DND-41 (cell line): Measurements from ENCODE around the gene VBP1.

Experiments
- ATAC-seq: fragments of 200-7000 bp; cut with Tn5 transposase; 3 replicates; pipeline ENCODE4 v1.9.1; 2021; ENCODE audit warnings: low read depth; ENCODE audit not compliant: insufficient read depth
- DNase-seq: peaks from one replicate; pipeline ENCODE4 v3.0.0-alpha.2; 2020
- H2AFZ ChIP-seq: 2 replicates; pipeline ENCODE4 v1.6.0; 2012; ENCODE audit warnings: low read depth, low read length
- H3K27ac ChIP-seq: 2 replicates; pipeline ENCODE4 v1.5.1; 2012; ENCODE audit warnings: low read length, inconsistent platforms
- H3K27me3 ChIP-seq: fragments of 200-600 bp; sonication (generic); 2 replicates; pipeline ENCODE4 v1.6.0; 2012; ENCODE audit warnings: low read length, mild to moderate bottlenecking, inconsistent platforms; ENCODE audit not compliant: insufficient read depth, poor library complexity
- H3K36me3 ChIP-seq: 2 replicates; pipeline ENCODE4 v1.5.1; 2012; ENCODE audit warnings: low read length, inconsistent platforms; ENCODE audit not compliant: insufficient read depth
- H3K4me1 ChIP-seq: 2 replicates; pipeline ENCODE4 v1.5.1; 2012; ENCODE audit warnings: mild to moderate bottlenecking, low read length; ENCODE audit not compliant: insufficient read depth
- H3K4me2 ChIP-seq: 2 replicates; pipeline ENCODE4 v1.6.0; 2012; ENCODE audit warnings: mild to moderate bottlenecking, moderate library complexity, low read length, inconsistent platforms; ENCODE audit not compliant: insufficient read depth
- H3K4me3 ChIP-seq, 2 experiments: fragments of 200-600 bp in 1 of 2; shearing (Covaris generic) in 1 of 2; 2 replicates each; pipeline ENCODE4 v1.5.1; 2012 to 2016; ENCODE audit warnings: inconsistent platforms in 2 of 2, low read length in 2 of 2, mild to moderate bottlenecking in 2 of 2, low read depth in 1 of 2, moderate library complexity in 1 of 2
- H3K79me2 ChIP-seq: 2 replicates; pipeline ENCODE4 v1.6.0; 2012; ENCODE audit warnings: low read length, inconsistent platforms; ENCODE audit not compliant: insufficient read depth
- H3K9ac ChIP-seq: 2 replicates; pipeline ENCODE4 v1.6.0; 2012; ENCODE audit warnings: low read depth, mild to moderate bottlenecking, inconsistent platforms, low read length, moderate library complexity
- H3K9me3 ChIP-seq: 2 replicates; pipeline ENCODE4 v1.5.1; 2012; ENCODE audit warnings: low read length, moderate library complexity, mild to moderate bottlenecking, inconsistent platforms; ENCODE audit not compliant: insufficient read depth, severe bottlenecking
- H4K20me1 ChIP-seq: 2 replicates; pipeline ENCODE4 v1.6.0; 2012; ENCODE audit warnings: low read length; ENCODE audit not compliant: insufficient read depth
- EZH2 ChIP-seq: IDR thresholded peaks from 3 replicates; pipeline ENCODE4 v1.6.1; 2012; ENCODE audit warnings: borderline replicate concordance, low read depth, mild to moderate bottlenecking, moderate library complexity, low read length, inconsistent platforms; ENCODE audit not compliant: severe bottlenecking
- TF ChIP-seq, protein P1 (sequence below): IDR thresholded peaks from 2 replicates; pipeline ENCODE4 v1.5.1; 2012; ENCODE audit warnings: borderline replicate concordance, low read length, moderate library complexity, mild to moderate bottlenecking; ENCODE audit not compliant: poor library complexity, severe bottlenecking; ENCODE audit errors: extremely low read depth

VBP1 gene

GRCh38 chrX:155247497-155247896 lies 31.2 kb downstream of the VBP1 start:
- TF ChIP-seq, protein P1, sequence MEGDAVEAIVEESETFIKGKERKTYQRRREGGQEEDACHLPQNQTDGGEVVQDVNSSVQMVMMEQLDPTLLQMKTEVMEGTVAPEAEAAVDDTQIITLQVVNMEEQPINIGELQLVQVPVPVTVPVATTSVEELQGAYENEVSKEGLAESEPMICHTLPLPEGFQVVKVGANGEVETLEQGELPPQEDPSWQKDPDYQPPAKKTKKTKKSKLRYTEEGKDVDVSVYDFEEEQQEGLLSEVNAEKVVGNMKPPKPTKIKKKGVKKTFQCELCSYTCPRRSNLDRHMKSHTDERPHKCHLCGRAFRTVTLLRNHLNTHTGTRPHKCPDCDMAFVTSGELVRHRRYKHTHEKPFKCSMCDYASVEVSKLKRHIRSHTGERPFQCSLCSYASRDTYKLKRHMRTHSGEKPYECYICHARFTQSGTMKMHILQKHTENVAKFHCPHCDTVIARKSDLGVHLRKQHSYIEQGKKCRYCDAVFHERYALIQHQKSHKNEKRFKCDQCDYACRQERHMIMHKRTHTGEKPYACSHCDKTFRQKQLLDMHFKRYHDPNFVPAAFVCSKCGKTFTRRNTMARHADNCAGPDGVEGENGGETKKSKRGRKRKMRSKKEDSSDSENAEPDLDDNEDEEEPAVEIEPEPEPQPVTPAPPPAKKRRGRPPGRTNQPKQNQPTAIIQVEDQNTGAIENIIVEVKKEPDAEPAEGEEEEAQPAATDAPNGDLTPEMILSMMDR = no peak
- no peak for TF ChIP-seq EZH2
- H3K9me3 ChIP-seq = no peaks in the 10 kb centered on the region
- no peak for ATAC-seq
- H3K27ac ChIP-seq = no peak overlapping the region
- no peak overlapping the region for H3K4me3 ChIP-seq
- H3K79me2 ChIP-seq = no peaks in the 10 kb centered on the region
- no peak overlapping the region for H2AFZ ChIP-seq
- H3K4me1 ChIP-seq = no peaks in the 10 kb centered on the region
- no peaks in the 10 kb centered on the region for H3K36me3 ChIP-seq
- no peak for DNase-seq
- no peak overlapping the region for H3K4me2 ChIP-seq
- no peak overlapping the region for H3K9ac ChIP-seq
- no peaks in the 10 kb centered on the region for H3K27me3 ChIP-seq
- H4K20me1 ChIP-seq = no peaks in the 10 kb centered on the region

DNA sequence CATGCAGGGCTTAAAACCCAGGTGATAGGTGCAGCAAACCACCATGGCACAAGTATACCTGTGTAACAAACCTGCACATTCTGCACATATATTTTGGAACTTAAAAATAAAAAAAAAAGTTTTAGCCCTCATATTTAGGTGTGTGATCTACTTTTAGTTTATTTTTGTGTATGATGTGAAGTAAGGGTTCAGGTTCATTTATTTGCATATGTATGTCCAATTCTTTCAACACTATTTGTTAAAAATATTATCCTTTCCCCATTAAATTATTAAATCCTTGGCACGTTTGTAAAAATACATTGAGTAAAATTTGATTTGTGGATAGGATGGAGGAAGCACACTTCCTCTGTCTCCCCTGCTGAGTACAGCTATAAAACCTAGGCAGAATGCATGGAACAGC lies 35.1 kb downstream of the VBP1 start:
- no peak for TF ChIP-seq EZH2
- TF ChIP-seq, protein P1 = no peak
- ATAC-seq (no peak), DNase-seq (no peak)
- H3K9ac ChIP-seq = no peak overlapping the region
- no peaks in the 10 kb centered on the region for H3K36me3 ChIP-seq
- H3K27ac ChIP-seq = no peak overlapping the region
- H3K4me1 ChIP-seq = no peaks in the 10 kb centered on the region
- H2AFZ ChIP-seq = no peak overlapping the region
- H3K79me2 ChIP-seq = no peaks in the 10 kb centered on the region
- no peaks in the 10 kb centered on the region for H4K20me1 ChIP-seq
- H3K9me3 ChIP-seq = no peaks in the 10 kb centered on the region
- H3K27me3 ChIP-seq = no peaks in the 10 kb centered on the region
- H3K4me3 ChIP-seq = no peak overlapping the region
- no peak overlapping the region for H3K4me2 ChIP-seq

GRCh38 chrX:155259752-155260151 lies 43.5 kb downstream of the VBP1 start:
- ATAC-seq = no peak
- no peak for DNase-seq
- no peak overlapping the region for H2AFZ ChIP-seq
- no peaks in the 10 kb centered on the region for H3K9me3 ChIP-seq
- H3K27ac ChIP-seq = no peak overlapping the region
- H3K9ac ChIP-seq = no peak overlapping the region
- H3K4me3 ChIP-seq = no peak overlapping the region
- no peaks in the 10 kb centered on the region for H3K27me3 ChIP-seq
- peaks cover 6% of the 10 kb centered on the region; the same call in 1 of the 2 replicates for H3K36me3 ChIP-seq
- H3K4me1 ChIP-seq = peaks cover 23% of the 10 kb centered on the region
- H3K79me2 ChIP-seq = peaks cover 25% of the 10 kb centered on the region
- H4K20me1 ChIP-seq = no peaks in the 10 kb centered on the region
- H3K4me2 ChIP-seq = no peak overlapping the region
- TF ChIP-seq, protein P1 = no peak
- no peak for TF ChIP-seq EZH2
